Heart left ventricle (tissue), 16 donors: ENCODE results near the gene FUT4. TPM values are rescaled to one million over a fixed set of nuclear protein-coding genes. Genes with fewer than 3 reads are reported as not detected.
"Not testable (repeated sequence)": the region's sequence is repeated elsewhere in the genome, so short reads cannot be mapped to it uniquely, and the experiment has no call there.

Source experiments
- ATAC-seq, 4 donors: fragments of 200-7000 bp; cut with Tn5 transposase; one replicate each; pipeline ENCODE4 v1.9.1; 2020 to 2022; ENCODE audit warnings: moderate library complexity in 4 of 4, mild to moderate bottlenecking in 3 of 4, moderate number of reproducible peaks in 1 of 4
- DNase-seq, 5 donors: peaks; one replicate each; pipeline ENCODE4 v3.0.0-alpha.2; 2020
- H3K27ac ChIP-seq, 12 donors: fragments of 200-600 bp; sonication (generic) in 4 of 12; one replicate each; pipeline versions ENCODE4 v1.5.0 to v1.8.0; 2016 to 2022; ENCODE audit warnings: mild to moderate bottlenecking in 2 of 12
- H3K27me3 ChIP-seq, 9 donors: fragments of 200-600 bp; sonication (generic) in 2 of 9; one replicate each; pipeline versions ENCODE4 v1.5.1 to v1.8.0; 2016 to 2022; ENCODE audit warnings: mild to moderate bottlenecking in 3 of 9
- H3K36me3 ChIP-seq, 9 donors: fragments of 200-600 bp; sonication (generic) in 2 of 9; one replicate each; pipeline versions ENCODE4 v1.5.0 to v1.8.0; 2018 to 2022; ENCODE audit warnings: mild to moderate bottlenecking in 2 of 9
- H3K4me1 ChIP-seq, 12 donors: fragments of 200-600 bp; sonication (generic) in 4 of 12; one replicate each; pipeline versions ENCODE4 v1.5.0 to v1.8.0; 2016 to 2022; ENCODE audit warnings: mild to moderate bottlenecking in 3 of 12
- H3K4me3 ChIP-seq, 12 donors: fragments of 200-600 bp; sonication (generic) in 4 of 12; one replicate each; pipeline versions ENCODE4 v1.5.0 to v1.8.0; 2017 to 2022; ENCODE audit warnings: mild to moderate bottlenecking in 9 of 12, moderate library complexity in 4 of 12
- H3K9me3 ChIP-seq, 12 donors: fragments of 200-600 bp; sonication (generic) in 4 of 12; one replicate each; pipeline versions ENCODE4 v1.5.0 to v1.8.0; 2016 to 2022; ENCODE audit warnings: mild to moderate bottlenecking in 1 of 12
- POLR2A ChIP-seq, 2 donors: fragments of 450-650 bp; IDR thresholded peaks; one replicate each; pipeline ENCODE4 v1.6.1; 2017; ENCODE audit warnings: antibody characterized with exemption in 2 of 2, mild to moderate bottlenecking in 2 of 2, moderate library complexity in 2 of 2
- WGBS, 4 donors: extraction: QIAGEN DNeasy Blood & Tissue Kit in 2 of 4; methylation state at CpG; one replicate each; pipeline versions ENCODE4 v1.1.5 to v1.1.7; 2013 to 2018; 5-methylcytosine and 5-hydroxymethylcytosine counted together
- intact Hi-C, 10 donors: fragments of 100-400 bp; cut with DNase I; formaldehyde crosslinking; loops; one replicate each; pipeline versions ENCODE4 v1.11.1 to v1.14.2; 2022
- polyA plus RNA-seq, 2 donors: library from polyadenylated mRNA; stranded (reverse); fragments of 200-250 nt; gene quantifications; one replicate each; pipeline ENCODE4 v1.2.3, GENCODE V29; 2013
- total RNA-seq, 9 donors: library from RNA; depleted of rRNA in 2 of 9; stranded (reverse); fragments of >200 nt in 2 of 9; fragmentation: NEBNext Ultra II Directional in 3 of 9; extraction: Animal tissue kit (Norgen Biotek cat#: 25700) in 3 of 9; gene quantifications; one replicate each; pipeline versions ENCODE4 v1.1.0 to v1.2.4, GENCODE V29; 2016 to 2023
- TF ChIP-seq, protein P1 (sequence below), 12 donors: fragments of 200-600 bp; sonication (generic) in 4 of 12; IDR thresholded peaks; one replicate each; pipeline versions ENCODE4 v1.5.0 to v1.8.0; 2018 to 2022; ENCODE audit warnings: antibody characterized with exemption in 12 of 12, mild to moderate bottlenecking in 5 of 12
- donor health status: ischemic (EF 13 %, LVEDD 7.1; RV severe dilation, severe dysfunction).
- donor health status: healthy with polysubstance abuse.
- donor health status: DM: no; HTN: yes; CAD: no.
- donor health status: DM: no; HTN: no; CAD: no.
- donor health status: ischemic (EF 25% LVEDD 6.9; RV normal size, moderate dysfunction).
- donor health status: ischemic (EF 25% LVEDD 5.7; RV mildly dilated, moderate dysfunction).
- donor health status: healthy.
- donor health status: DM: yes; HTN: yes; CAD: no.
- donor health status: ischemic (EF 35%, LVEDD 5.7; RV mildly dilated, moderate dysfunction).
- donor health status: nonischemic (EF 11% LVEDD 7.7; RV severe dilation, severe dysfunction).
- donor health status: DM: yes; HTN: yes; CAD: no.
- donor health status: PGD.
- donor health status: ischemic (EF 29% LVEDD 5.4; RV normal size, mild dysfunction).
- donor health status: nonischemic (EF 23%, LVEDD 6.1; RV moderate dilation, normal function).

The FUT4 gene
- total and polyA plus RNA-seq, 11 donors = 0.46 to 4.7 (median 1.2) TPM

DNA sequence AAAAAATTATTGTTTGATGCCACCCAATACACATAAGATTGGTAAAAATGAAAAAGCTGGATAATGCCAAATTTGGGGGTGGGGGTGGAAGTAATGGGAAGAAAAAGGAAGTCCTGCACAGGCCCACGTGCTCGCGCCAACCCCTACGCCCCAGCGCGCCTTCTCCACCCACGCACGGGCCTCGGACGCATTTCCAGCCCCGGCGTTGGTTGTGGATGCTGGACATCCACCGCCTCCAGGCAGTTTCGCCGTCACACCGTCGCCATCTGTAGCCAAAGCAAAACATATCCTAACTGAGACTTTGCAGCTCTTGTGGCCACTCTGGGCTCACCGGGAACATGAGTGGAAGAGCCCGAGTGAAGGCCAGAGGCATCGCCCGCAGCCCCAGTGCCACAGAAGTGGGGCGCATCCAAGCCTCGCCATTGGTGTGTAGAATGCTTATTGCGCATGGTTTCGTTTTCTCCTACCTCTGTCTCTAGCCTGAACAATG lies 23.5 kb downstream of the FUT4 start, which contains the start of gene PIWIL4:
TSS of gene PIWIL4 (plus strand) at position 188 of the 490 bp plus-strand sequence. CDS start at position 339, 151 bp downstream.
- DNase-seq (no peak), ATAC-seq (no peak)
- no peaks in the 10 kb centered on the region for H3K36me3 ChIP-seq
- WGBS, 4 donors = 94 to 95% (median 95%) methylated on average over 25 of the region's 25 CpGs
- no peak within 1 kb of the TSS for H3K27ac ChIP-seq
- H3K4me3 ChIP-seq = no peak within 1 kb of the TSS
- no peaks in the 10 kb centered on the region for H3K9me3 ChIP-seq
- H3K27me3 ChIP-seq = no peaks in the 10 kb centered on the region
- TF ChIP-seq POLR2A (IDR thresholded peaks at IDR 0.05) = no peak
- TF ChIP-seq, protein P1, sequence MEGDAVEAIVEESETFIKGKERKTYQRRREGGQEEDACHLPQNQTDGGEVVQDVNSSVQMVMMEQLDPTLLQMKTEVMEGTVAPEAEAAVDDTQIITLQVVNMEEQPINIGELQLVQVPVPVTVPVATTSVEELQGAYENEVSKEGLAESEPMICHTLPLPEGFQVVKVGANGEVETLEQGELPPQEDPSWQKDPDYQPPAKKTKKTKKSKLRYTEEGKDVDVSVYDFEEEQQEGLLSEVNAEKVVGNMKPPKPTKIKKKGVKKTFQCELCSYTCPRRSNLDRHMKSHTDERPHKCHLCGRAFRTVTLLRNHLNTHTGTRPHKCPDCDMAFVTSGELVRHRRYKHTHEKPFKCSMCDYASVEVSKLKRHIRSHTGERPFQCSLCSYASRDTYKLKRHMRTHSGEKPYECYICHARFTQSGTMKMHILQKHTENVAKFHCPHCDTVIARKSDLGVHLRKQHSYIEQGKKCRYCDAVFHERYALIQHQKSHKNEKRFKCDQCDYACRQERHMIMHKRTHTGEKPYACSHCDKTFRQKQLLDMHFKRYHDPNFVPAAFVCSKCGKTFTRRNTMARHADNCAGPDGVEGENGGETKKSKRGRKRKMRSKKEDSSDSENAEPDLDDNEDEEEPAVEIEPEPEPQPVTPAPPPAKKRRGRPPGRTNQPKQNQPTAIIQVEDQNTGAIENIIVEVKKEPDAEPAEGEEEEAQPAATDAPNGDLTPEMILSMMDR (IDR thresholded peaks at IDR 0.05) = no peak
- intact Hi-C loops = no loop called here
- peaks cover 0 to 14% (median 4%) of the 10 kb centered on the region in 12 donors for H3K4me1 ChIP-seq

DNA sequence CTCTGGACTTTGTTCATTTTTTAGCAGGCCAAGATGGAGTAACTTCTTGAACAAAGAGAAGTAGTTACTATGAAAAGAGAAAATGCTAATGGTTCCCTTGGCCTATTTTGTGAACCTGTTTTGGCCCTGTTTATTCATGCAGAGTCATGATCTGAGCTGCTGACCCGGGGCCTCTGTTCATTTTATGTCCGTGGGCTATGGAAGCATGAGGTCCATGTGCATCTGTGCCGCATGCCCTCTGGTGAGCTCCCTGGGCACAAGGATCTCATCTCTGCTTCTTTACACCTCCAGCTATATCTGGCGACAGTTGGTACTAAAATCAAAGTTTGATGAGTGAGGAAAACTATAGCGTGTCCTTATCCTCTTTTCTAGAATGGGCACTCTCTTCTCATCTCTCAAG lies 24.5 kb downstream of the FUT4 start:
- no peak for TF ChIP-seq POLR2A (IDR thresholded peaks at IDR 0.05)
- intact Hi-C loops = no loop called here
- WGBS, 4 donors = 94 to 99% (median 97%) methylated on average over 5 of the region's 5 CpGs
- no peak for DNase-seq
- no peak overlapping the region for H3K4me3 ChIP-seq
- no peak for ATAC-seq
- peaks cover 0 to 11% (median 3%) of the 10 kb centered on the region in 12 donors for H3K4me1 ChIP-seq
- H3K27me3 ChIP-seq = no peaks in the 10 kb centered on the region
- no peaks in the 10 kb centered on the region for H3K9me3 ChIP-seq
- H3K36me3 ChIP-seq = no peaks in the 10 kb centered on the region
- H3K27ac ChIP-seq = no peak overlapping the region

DNA sequence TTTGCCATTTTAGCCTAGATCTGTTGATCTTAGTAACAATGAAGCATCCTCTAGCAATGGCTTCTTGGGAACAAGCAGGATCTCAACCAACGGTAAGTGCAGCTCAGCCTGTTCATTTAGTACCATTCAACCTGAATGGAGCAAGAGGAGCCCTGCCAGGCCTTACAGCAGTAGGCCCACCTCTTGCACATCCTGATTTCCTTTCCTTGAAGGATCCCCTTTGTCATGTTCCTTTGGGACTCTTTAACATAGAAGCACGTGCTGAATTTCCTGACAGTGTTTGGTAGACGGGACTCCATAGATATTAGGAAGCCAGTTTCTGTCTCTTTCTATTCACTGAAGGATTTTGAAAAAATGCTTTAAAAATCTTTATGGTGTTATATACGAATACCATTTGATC lies 25.0 kb downstream of the FUT4 start:
- TF ChIP-seq, protein P1 (IDR thresholded peaks at IDR 0.05) = no peak
- TF ChIP-seq POLR2A (IDR thresholded peaks at IDR 0.05) = no peak
- peaks cover 0 to 6% (median under 1%) of the 10 kb centered on the region in 12 donors for H3K4me1 ChIP-seq
- no peaks in the 10 kb centered on the region for H3K36me3 ChIP-seq

DNA sequence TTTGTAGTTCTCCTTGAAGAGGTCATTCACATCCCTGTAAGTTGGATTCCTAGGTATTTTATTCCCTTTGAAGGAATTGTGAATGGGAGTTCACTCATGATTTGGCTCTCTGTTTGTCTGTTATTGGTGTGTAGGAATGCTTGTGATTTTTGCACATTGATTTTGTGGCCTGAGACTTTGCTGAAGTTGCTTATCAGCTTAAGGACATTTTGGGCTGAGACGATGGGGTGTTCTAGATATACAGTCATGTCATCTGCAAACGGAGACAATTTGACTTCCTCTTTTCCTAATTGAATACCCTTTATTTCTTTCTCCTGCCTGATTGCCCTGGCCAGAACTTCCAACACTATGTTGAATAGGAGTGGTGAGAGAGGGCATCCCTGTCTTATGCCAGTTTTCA lies 29.3 kb downstream of the FUT4 start:
- 55 to 85% (median 80%) methylated on average over 2 of the region's 2 CpGs for WGBS, 4 donors
- H3K27ac ChIP-seq, DNase-seq, H3K27me3 ChIP-seq, H3K36me3 ChIP-seq, H3K4me3 ChIP-seq, ATAC-seq, intact Hi-C loops, H3K9me3 ChIP-seq: not testable (repeated sequence)
- H3K4me1 ChIP-seq = peaks cover 0 to 11% (median 0%) of the 10 kb centered on the region in 12 donors

More for the DNA sequence above, 25.0 kb downstream of the FUT4 start:
- 77 to 82% (median 81%) methylated on average over 4 of the region's 4 CpGs for WGBS, 4 donors
- Histone ChIP-seq H3K27ac (no peak overlapping the region), H3K9me3 (no peaks in the 10 kb centered on the region), H3K4me3 (no peak overlapping the region), H3K27me3 (no peaks in the 10 kb centered on the region)
- intact Hi-C loops = no loop called here
- ATAC-seq (no peak), DNase-seq (no peak)

DNA sequence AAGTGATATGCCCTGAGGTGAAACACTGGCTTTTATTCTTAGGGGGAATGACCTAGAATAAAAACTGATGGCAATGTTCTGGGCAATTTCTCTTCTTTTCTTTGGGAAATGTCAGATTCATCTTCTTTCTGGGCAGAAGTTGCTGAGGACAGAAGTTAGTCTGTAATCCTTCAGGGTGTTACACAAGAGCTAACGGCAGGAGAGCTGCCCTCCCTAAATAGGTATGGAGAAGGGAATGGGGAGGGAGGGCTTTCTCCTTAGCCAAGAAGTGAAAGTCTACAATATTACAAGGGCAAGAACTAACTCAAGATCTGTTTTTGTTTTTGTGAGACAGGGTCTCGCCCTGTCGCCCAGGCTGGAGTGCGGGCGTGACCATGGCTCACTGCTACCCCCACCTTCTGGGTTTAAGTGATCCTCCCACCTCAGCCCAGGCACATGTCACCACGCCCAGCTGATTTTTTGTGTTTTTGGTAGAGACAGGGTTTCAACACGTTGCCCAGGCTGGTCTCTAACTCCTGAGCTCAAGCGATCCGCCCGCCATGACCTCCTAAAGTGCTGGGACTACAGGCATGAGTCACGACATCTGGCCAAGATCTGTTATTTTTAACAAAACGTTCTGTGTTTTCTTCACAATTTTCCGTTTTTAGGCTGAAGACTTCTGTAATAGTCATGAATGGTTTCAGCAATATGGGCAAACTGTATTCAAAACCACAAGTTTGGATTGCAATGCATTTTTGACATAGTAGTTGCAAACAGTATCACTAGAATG lies 30.7 kb downstream of the FUT4 start:
- Histone ChIP-seq H3K4me3 (peak overlapping the region in 3 of 12 donors; percentile 26 to 44 (median 36)), H3K27ac (peak overlapping the region in 1 of 12 donors; percentile 61), H3K36me3 (peaks cover 0 to 6% (median 0%) of the 10 kb centered on the region in 9 donors), H3K27me3 (no peaks in the 10 kb centered on the region), H3K4me1 (peaks cover 0 to 15% (median 0%) of the 10 kb centered on the region in 12 donors), H3K9me3 (no peaks in the 10 kb centered on the region)
- no peak for TF ChIP-seq POLR2A (IDR thresholded peaks at IDR 0.05)
- TF ChIP-seq, protein P1 (IDR thresholded peaks at IDR 0.05) = no peak
- DNase-seq = no peak
- peak in 2 of 4 donors; percentile 28 to 38 for ATAC-seq
- intact Hi-C loops = no loop called here
- 77 to 85% (median 80%) methylated on average over 13 of the region's 13 CpGs for WGBS, 4 donors
